ENCODE results near the gene AZIN2. TPM values are rescaled to one million over a fixed set of nuclear protein-coding genes. Genes with fewer than 3 reads are reported as not detected.

Gene AZIN2
- total RNA-seq, 1 experiment from 2014 or later: 2.4 TPM

- BruUV-seq (replicated peaks): no TSS peak
Observed at GRCh38 chr1:33167650-33168447, 86.9 kb downstream of the AZIN2 start.

More at GRCh38 chr1:33167650-33168447, 86.9 kb downstream of the AZIN2 start:
- CTCF ChIA-PET: no interaction called here
- DNase-seq (ENCODE audit: low read depth, low spot score) (no peak), ATAC-seq (no peak)
- POLR2A ChIA-PET: no interaction called here
- no peaks in the 10 kb centered on the region for H3K36me3 ChIP-seq (ENCODE audit: control insufficient read depth, insufficient read depth, low read length)
- H3K9me3 ChIP-seq (ENCODE audit: control insufficient read depth, insufficient read depth, low read depth, low read length): no peaks in the 10 kb centered on the region
- H3K4me1 ChIP-seq (ENCODE audit: control insufficient read depth, insufficient read depth, low read length): no peaks in the 10 kb centered on the region
- H3K27ac ChIP-seq (ENCODE audit: low read length): no peak overlapping the region
- H3K4me3 ChIP-seq (ENCODE audit: low read depth in 2 of 2, low read length in 2 of 2): no peak overlapping the region
- no peaks in the 10 kb centered on the region for H3K27me3 ChIP-seq (ENCODE audit: control insufficient read depth, insufficient read depth, low read length)
- TF ChIP-seq TCF7L2 (IDR thresholded peaks at IDR 0.05; ENCODE audit: low read depth, low read length): no peak
- TF ChIP-seq CTCF (IDR thresholded peaks at IDR 0.05): no peak
- TF ChIP-seq POLR2AphosphoS5 (IDR thresholded peaks at IDR 0.05; ENCODE audit: low read depth, low read length): no peak
- no peak for TF ChIP-seq SIN3A (IDR thresholded peaks at IDR 0.05; ENCODE audit: borderline replicate concordance, insufficient read depth, low read depth, low read length)
- no peak for TF ChIP-seq REST (IDR thresholded peaks at IDR 0.05; ENCODE audit: insufficient read depth in 1 of 2, low read depth in 2 of 2, low read length in 1 of 2)
- in situ Hi-C loops (cut with HindIII; ENCODE audit: low pct_unique_long_range_greater_than_20kb, low sequenced_read_pairs): no loop called here
- intact Hi-C loops (cut with micrococcal nuclease; ENCODE audit: unreplicated experiment): no loop called here

Data from Panc1 (cell line).